GM20000 (cell line): Measurements from ENCODE around the gene AP1G2.

Experiments
- DNase-seq: peaks from one replicate; pipeline ENCODE4 v3.0.0; 2012; ENCODE audit warnings: low spot score
- CTCF ChIP-seq: IDR thresholded peaks from 2 replicates; pipeline ENCODE4 v1.5.1; 2012; ENCODE audit warnings: mild to moderate bottlenecking, control low read depth; ENCODE audit errors: extremely low read depth, missing control alignments

Gene AP1G2

GRCh38 chr14:23567186-23568020, at the start of gene AP1G2:
AP1G2 (minus strand) TSS chr14:23567791; CDS start chr14:23567314, 477 bp downstream.
- no peak for TF ChIP-seq CTCF
- peak; percentile 90 for DNase-seq

- TF ChIP-seq CTCF = no peak
- no peak for DNase-seq
Measured at GRCh38 chr14:23615856-23616255, 48.3 kb upstream of the AP1G2 start.

GRCh38 chr14:23614395-23614828, 46.8 kb upstream of the AP1G2 start:
- no peak for TF ChIP-seq CTCF
- no peak for DNase-seq

- TF ChIP-seq CTCF = no peak
- no peak for DNase-seq
Measured at GRCh38 chr14:23613242-23614070, 45.9 kb upstream of the AP1G2 start.

- TF ChIP-seq CTCF = no peak
- DNase-seq = no peak
Measured at GRCh38 chr14:23612802-23613201, 45.2 kb upstream of the AP1G2 start.

GRCh38 chr14:23612354-23612732, 44.8 kb upstream of the AP1G2 start:
- no peak for DNase-seq
- no peak for TF ChIP-seq CTCF

- TF ChIP-seq CTCF = no peak
- DNase-seq = no peak
Measured at GRCh38 chr14:23610815-23611289, 43.3 kb upstream of the AP1G2 start.
